HL-60 (cell line): ENCODE data around the gene TMEM240.
A peak's percentile ranks its signal among the peaks of the same experiment; 100 is the strongest.

ENCODE experiments used
- CTCF ChIP-seq: IDR thresholded peaks from one replicate; pipeline ENCODE4 v1.5.1; 2011; ENCODE audit warnings: low read length, control low read depth, inconsistent platforms; ENCODE audit not compliant: insufficient read depth
- GABPA ChIP-seq: IDR thresholded peaks from 2 replicates; pipeline ENCODE4 v1.6.1; 2012; ENCODE audit warnings: low read depth
- POLR2AphosphoS5 ChIP-seq: IDR thresholded peaks from 2 replicates; pipeline ENCODE4 v1.6.1; 2012; ENCODE audit warnings: low read depth
- REST ChIP-seq: IDR thresholded peaks from 2 replicates; pipeline ENCODE4 v1.6.1; 2012; ENCODE audit warnings: low read depth; ENCODE audit not compliant: insufficient replicate concordance
- SPI1 ChIP-seq: IDR thresholded peaks from 2 replicates; pipeline ENCODE4 v1.6.1; 2012; ENCODE audit warnings: low read depth, mild to moderate bottlenecking, borderline replicate concordance

DNA sequence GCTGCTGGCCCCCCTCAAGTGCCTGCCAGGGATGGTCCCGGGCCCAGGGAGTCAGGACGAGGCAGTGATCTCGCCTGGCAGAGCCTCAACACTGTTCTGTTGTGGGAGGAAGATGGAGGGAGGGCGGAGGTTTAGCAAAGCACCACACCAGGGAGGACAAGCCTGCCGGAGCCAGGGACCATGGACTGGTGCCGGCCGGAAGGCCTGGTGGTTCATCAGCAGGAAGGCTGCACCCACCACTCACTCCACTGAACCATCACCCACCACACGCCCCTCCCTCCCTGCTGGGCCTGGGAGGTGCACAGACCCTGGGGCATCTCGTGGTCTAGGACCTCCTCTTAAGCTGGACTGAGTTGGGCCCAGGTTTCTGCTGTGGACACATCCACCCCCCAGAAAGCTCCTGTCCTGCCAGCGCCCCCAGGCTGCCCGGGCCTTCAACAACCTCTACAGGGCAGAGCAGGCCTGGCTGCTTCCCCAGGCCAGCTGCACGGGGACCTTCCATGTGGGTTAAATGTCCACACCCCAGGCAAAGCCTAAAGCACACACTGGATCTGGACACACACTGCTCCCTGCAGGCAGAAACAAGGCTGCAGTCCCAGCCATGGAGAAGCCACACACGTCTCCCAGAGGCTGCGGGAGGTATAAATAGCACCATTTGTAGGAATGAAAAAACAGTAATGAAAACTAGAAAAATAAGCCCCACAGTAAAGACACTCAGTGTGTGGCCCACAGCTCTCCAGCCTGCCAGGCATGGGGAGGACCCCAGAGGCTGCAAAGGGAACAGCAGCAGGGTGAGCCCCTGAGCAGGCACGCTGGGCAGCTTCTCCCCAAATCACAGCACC is 10.4 kb upstream of the TMEM240 start:
- TF ChIP-seq CTCF (peak; percentile 3), POLR2AphosphoS5 (no peak), GABPA (no peak), REST (no peak), SPI1 (no peak)
